Type B pancreatic cell (in vitro differentiated cells): ENCODE data around the gene SIRT7. TPM values are rescaled to one million over a fixed set of nuclear protein-coding genes. Genes with fewer than 3 reads are reported as not detected.

Experiments used
- DNase-seq: peaks from one replicate; pipeline ENCODE4 v3.0.0; 2021; ENCODE audit warnings: mixed read lengths; ENCODE audit not compliant: unreplicated experiment; ENCODE audit errors: extremely low spot score
- H3K27ac Mint-ChIP-seq: 2 replicates; pipeline ENCODE4 v1.8.0; 2021; ENCODE audit warnings: mild to moderate bottlenecking, mixed read lengths
- H3K27me3 Mint-ChIP-seq: 2 replicates; pipeline ENCODE4 v1.8.0; 2021; ENCODE audit warnings: mixed read lengths
- H3K36me3 Mint-ChIP-seq: 2 replicates; pipeline ENCODE4 v1.8.0; 2021; ENCODE audit warnings: mixed read lengths
- H3K4me1 Mint-ChIP-seq: one replicate; pipeline ENCODE4 v1.8.0; 2021; ENCODE audit warnings: mixed read lengths; ENCODE audit not compliant: unreplicated experiment
- H3K4me3 Mint-ChIP-seq: 2 replicates; pipeline ENCODE4 v1.8.0; 2021; ENCODE audit warnings: mild to moderate bottlenecking, mixed read lengths
- H3K9me3 Mint-ChIP-seq: 2 replicates; pipeline ENCODE4 v1.8.0; 2021; ENCODE audit warnings: mixed read lengths
- total RNA-seq: library from RNA; stranded (reverse); gene quantifications from 2 replicates; pipeline ENCODE4 v1.2.1, GENCODE V29; 2021; ENCODE audit warnings: low replicate concordance
- TF ChIP-seq, protein P1 (sequence below): fragments of 200-600 bp; sonication (generic); conservative IDR thresholded peaks from 2 replicates; pipeline ENCODE4 v1.5.0; 2021; ENCODE audit warnings: antibody characterized with exemption, mild to moderate bottlenecking

Gene SIRT7
- total RNA-seq, 1 donor from 2014 or later: 29.9 TPM

DNA sequence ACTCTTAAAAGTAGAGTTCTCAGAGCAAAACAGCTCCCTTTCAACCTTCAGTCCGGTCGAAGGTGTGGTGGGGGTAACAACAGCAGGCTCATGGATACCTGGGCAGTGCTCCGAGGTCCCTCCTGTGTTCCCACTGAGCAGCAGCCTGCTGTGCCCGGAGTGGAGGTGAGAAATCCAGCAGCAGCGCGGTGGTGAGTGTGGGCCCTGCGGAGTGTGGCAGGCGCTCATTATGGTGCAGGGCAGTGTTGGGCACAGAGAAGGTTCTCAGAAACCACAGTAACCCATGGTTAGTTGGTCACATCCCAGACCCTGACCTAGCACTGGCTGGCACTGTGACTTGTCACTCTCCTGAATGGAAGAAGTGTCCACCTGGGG is 52.6 kb downstream of the SIRT7 start:
- H3K36me3 Mint-ChIP-seq: peaks cover 13% of the 10 kb centered on the region
- H3K27me3 Mint-ChIP-seq: peaks cover 3% of the 10 kb centered on the region
- H3K9me3 Mint-ChIP-seq: no peaks in the 10 kb centered on the region
- TF ChIP-seq, protein P1, sequence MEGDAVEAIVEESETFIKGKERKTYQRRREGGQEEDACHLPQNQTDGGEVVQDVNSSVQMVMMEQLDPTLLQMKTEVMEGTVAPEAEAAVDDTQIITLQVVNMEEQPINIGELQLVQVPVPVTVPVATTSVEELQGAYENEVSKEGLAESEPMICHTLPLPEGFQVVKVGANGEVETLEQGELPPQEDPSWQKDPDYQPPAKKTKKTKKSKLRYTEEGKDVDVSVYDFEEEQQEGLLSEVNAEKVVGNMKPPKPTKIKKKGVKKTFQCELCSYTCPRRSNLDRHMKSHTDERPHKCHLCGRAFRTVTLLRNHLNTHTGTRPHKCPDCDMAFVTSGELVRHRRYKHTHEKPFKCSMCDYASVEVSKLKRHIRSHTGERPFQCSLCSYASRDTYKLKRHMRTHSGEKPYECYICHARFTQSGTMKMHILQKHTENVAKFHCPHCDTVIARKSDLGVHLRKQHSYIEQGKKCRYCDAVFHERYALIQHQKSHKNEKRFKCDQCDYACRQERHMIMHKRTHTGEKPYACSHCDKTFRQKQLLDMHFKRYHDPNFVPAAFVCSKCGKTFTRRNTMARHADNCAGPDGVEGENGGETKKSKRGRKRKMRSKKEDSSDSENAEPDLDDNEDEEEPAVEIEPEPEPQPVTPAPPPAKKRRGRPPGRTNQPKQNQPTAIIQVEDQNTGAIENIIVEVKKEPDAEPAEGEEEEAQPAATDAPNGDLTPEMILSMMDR: no peak
- no peak overlapping the region for H3K4me3 Mint-ChIP-seq
- H3K4me1 Mint-ChIP-seq: peaks cover 20% of the 10 kb centered on the region
- peak overlapping the region; percentile 75 for H3K27ac Mint-ChIP-seq
- no peak for DNase-seq

DNA sequence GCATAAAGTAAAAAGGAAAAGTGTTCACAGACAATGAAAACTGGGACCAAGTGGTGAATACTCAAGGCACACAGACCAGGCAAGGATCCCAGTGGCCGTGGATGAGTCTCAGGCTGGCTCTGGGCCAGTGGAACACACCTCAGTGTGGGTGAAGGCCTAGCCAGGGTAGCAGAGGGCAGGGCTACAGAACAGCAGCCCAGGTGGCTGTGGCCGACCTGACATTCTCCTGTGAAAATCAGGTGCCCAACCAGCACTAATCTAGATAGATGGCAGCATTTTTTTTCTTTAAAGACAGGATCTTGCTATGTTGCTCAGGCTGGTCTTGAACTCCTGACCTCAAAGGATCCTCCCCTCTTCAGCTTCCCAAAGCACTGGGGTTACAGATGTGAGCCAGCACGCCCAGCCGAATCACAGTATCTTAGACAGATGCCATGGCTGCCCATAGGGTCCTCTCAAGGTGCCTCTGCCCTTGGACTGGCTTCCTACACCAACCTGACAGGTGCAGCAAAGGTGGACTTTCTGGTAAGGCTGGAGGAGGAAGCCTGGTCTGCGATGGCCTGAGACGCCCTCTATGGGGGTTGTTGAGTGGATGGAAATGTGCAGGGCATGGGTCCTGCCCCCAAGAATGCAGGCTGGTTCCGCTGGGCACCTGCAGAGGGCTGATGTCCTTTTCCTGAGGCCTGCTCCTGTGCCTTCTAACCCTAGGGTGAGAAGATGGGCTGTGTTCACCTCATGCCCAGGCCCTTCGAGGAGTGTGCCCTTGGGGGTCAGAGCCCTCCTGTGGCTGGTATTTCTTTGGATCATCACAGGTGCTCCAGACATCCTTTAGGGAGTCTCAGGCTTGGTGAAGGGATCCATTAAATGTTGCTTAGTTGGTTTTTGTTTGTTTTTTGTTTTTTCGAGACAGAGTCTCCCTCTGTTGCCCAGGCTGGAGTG is 53.9 kb downstream of the SIRT7 start:
- Mint-ChIP-seq H3K27ac (peak overlapping the region; percentile 72), H3K27me3 (peaks cover 3% of the 10 kb centered on the region), H3K9me3 (no peaks in the 10 kb centered on the region), H3K4me3 (peak overlapping the region; percentile 80), H3K4me1 (peaks cover 21% of the 10 kb centered on the region), H3K36me3 (peaks cover 19% of the 10 kb centered on the region)
- DNase-seq: no peak
- TF ChIP-seq, protein P1: no peak

DNA sequence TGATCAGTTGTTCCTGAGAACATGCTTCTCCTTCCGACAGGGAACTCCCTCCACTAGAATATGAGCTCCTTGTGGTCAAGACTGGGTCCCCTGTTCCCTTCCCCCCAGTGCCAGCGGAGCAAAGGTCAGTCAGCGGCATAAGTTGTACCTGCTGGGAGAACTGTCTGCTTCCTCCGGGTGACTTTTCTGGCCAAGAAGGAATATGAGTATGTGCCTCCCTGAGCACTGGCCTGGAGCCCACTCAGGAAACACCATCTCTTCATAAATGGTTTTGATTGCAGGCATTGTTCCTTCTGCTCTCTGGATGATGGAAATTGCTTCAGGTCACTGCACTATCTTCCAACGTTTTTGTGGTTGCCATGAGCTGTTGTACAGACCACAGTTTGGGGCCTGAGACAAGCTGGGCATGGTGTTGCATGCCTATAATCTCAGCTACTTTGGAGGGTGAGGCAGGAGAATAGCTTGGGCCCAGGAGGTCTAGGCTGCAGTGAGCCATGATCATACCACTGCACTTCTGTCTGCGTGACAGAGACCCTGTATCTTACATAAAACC is 54.8 kb downstream of the SIRT7 start:
- peak overlapping the region; percentile 80 for H3K4me3 Mint-ChIP-seq
- H3K36me3 Mint-ChIP-seq: peaks cover 19% of the 10 kb centered on the region
- H3K4me1 Mint-ChIP-seq: peaks cover 21% of the 10 kb centered on the region
- TF ChIP-seq, protein P1: no peak
- H3K27me3 Mint-ChIP-seq: peaks cover 3% of the 10 kb centered on the region
- peak overlapping the region; percentile 72 for H3K27ac Mint-ChIP-seq
- no peak for DNase-seq
- no peaks in the 10 kb centered on the region for H3K9me3 Mint-ChIP-seq

Other genes starting within 250 kb of the SIRT7 start
- 41.5 and 47.2 TPM in 2 replicates for gene ARL16, start 234.4 kb downstream of the SIRT7 start, total RNA-seq
- gene HGS, start 234.2 kb downstream of the SIRT7 start, total RNA-seq: 115 and 119 TPM in 2 replicates
- gene MRPL12, start 214.8 kb downstream of the SIRT7 start, total RNA-seq: 87.9 and 107 TPM in 2 replicates
- 23.8 and 27.6 TPM in 2 replicates for gene SLC25A10, start 205.9 kb downstream of the SIRT7 start, total RNA-seq
- gene GCGR, start 114.0 kb downstream of the SIRT7 start, total RNA-seq: 1.2 and 1.7 TPM in 2 replicates
- 54.2 and 101 TPM in 2 replicates for gene MCRIP1, start 84.9 kb downstream of the SIRT7 start, total RNA-seq
- gene PPP1R27, start 83.1 kb downstream of the SIRT7 start, total RNA-seq: not detected in 2 replicates
- gene P4HB, start 57.6 kb downstream of the SIRT7 start, total RNA-seq: 555 and 815 TPM in 2 replicates
- 250 and 264 TPM in 2 replicates for gene ARHGDIA, start 46.8 kb downstream of the SIRT7 start, total RNA-seq
- gene ALYREF, start 26.6 kb downstream of the SIRT7 start, total RNA-seq: 102 and 124 TPM in 2 replicates
- 136 and 140 TPM in 2 replicates for gene ANAPC11, start 26.5 kb downstream of the SIRT7 start, total RNA-seq
- 0.64 and 2.5 TPM in 2 replicates for gene NPB, start 15.9 kb downstream of the SIRT7 start, total RNA-seq
- 46.8 and 50.4 TPM in 2 replicates for gene PCYT2, start 6.8 kb downstream of the SIRT7 start, total RNA-seq
- 22.4 and 30.0 TPM in 2 replicates for gene MAFG, start 9.6 kb upstream of the SIRT7 start, total RNA-seq
- 110 and 127 TPM in 2 replicates for gene PYCR1, start 19.1 kb upstream of the SIRT7 start, total RNA-seq
- gene MYADML2, start 29.1 kb upstream of the SIRT7 start, total RNA-seq: not detected in 2 replicates
- gene NOTUM, start 43.0 kb upstream of the SIRT7 start, total RNA-seq: 1.9 and 3.2 TPM in 2 replicates
- 31.5 and 35.6 TPM in 2 replicates for gene ASPSCR1, start 59.5 kb upstream of the SIRT7 start, total RNA-seq
- 60.4 and 69.3 TPM in 2 replicates for gene CENPX, start 104.7 kb upstream of the SIRT7 start, total RNA-seq
- 27.6 and 29.4 TPM in 2 replicates for gene LRRC45, start 105.1 kb upstream of the SIRT7 start, total RNA-seq
- gene RAC3, start 113.5 kb upstream of the SIRT7 start, total RNA-seq: 41.7 and 51.7 TPM in 2 replicates
- 158 and 175 TPM in 2 replicates for gene DCXR, start 119.5 kb upstream of the SIRT7 start, total RNA-seq
- 35.9 and 43.4 TPM in 2 replicates for gene RFNG, start 133.6 kb upstream of the SIRT7 start, total RNA-seq
- gene GPS1, start 133.7 kb upstream of the SIRT7 start, total RNA-seq: 111 and 112 TPM in 2 replicates
- 97.0 and 97.1 TPM in 2 replicates for gene DUS1L, start 147.6 kb upstream of the SIRT7 start, total RNA-seq
- 228 and 326 TPM in 2 replicates for gene FASN, start 180.1 kb upstream of the SIRT7 start, total RNA-seq